Motor neuron (in vitro differentiated cells): ENCODE measurements around the gene LAGE3. TPM values are rescaled to one million over a fixed set of nuclear protein-coding genes. Genes with fewer than 3 reads are reported as not detected.

Experiments
- ATAC-seq, 8 experiments: fragments of 200-7000 bp; cut with Tn5 transposase; replicated peaks in 6 of 8; 2 replicates each; pipeline ENCODE4 v1.8.0; 2021; ENCODE audit warnings: mild to moderate bottlenecking in 8 of 8, moderate library complexity in 8 of 8
- H3K27ac ChIP-seq, 2 donors: fragments of 250-450 bp; sonication (Bioruptor Pico); 2 replicates each; pipeline ENCODE4 v1.9.0; 2021; ENCODE audit warnings: antibody characterized with exemption in 2 of 2, mild to moderate bottlenecking in 2 of 2, moderate library complexity in 1 of 2
- H3K4me1 ChIP-seq, 2 donors: fragments of 250-450 bp; sonication (Bioruptor Pico); replicated peaks in 1 of 2; 2 replicates each; pipeline ENCODE4 v1.6.1; 2021; ENCODE audit warnings: antibody characterized with exemption in 2 of 2, mild to moderate bottlenecking in 2 of 2, moderate library complexity in 1 of 2
- H3K4me3 ChIP-seq, 5 donors: fragments of 250-450 bp; sonication (Bioruptor Pico); 2 replicates each; pipeline ENCODE4 v1.9.0; 2021; ENCODE audit warnings: antibody characterized with exemption in 5 of 5, mild to moderate bottlenecking in 5 of 5, moderate library complexity in 4 of 5
- WGBS, 10 experiments: fragments of 450-650 bp; shearing (Covaris generic); methylation state at CpG; one replicate each; pipeline ENCODE4 v1.0.0; 2022; 5-methylcytosine and 5-hydroxymethylcytosine counted together
- in situ Hi-C, 9 experiments: fragments of 400-800 bp; cut with MboI; loops; one replicate each; pipeline ENCODE4 v1.15.0; 2021; ENCODE audit warnings: low sequenced_read_pairs in 9 of 9, low pct_unique_long_range_greater_than_20kb in 2 of 9; ENCODE audit not compliant: unreplicated experiment in 9 of 9
- total RNA-seq, 8 experiments: library from RNA; unstranded; fragments of 300-600 nt; gene quantifications; 2 replicates each; pipeline versions ENCODE4 v1.2.3 to v1.2.4, GENCODE V29; 2022

Gene LAGE3
- total RNA-seq, 8 experiments from 2014 or later = 22.7 to 58.2 (median 33.9) TPM

DNA sequence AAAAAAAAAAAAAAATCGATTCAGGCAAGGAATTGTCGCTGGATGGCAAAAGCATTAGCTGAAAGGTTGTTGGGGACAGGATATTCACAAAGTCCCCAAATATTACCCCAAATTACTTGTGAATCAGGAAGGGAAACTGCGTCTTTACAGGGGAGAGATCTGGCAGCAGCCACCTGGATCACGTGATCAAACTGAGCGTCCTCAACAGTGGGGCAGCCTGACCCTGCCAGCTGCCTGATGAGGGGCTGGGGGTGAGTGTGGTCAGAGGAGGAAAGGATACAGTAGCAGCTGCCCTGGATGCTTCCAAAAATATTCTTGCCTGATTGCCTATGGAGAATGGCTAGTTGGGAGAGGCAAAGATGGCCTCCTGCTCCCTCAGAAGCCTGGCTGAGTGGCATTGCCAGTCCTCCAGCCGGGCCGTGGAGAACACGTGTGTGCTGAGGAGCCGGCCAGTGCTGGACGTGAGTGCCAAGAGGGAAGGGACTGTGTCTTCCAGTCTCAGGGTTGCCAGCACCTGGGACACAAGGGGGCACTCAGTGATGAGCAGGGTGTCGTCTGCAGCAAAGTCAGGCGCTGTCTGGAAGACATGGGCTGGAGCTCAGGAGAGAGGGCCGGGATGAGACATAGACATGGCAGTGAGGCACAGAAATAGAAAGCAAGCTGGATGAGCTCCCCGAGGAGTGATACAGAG, 3.0 kb upstream of the LAGE3 start:
- 58 to 100% (median 89%) methylated on average over 1 to 6 of the region's 14 CpGs; no CpG with 5 or more reads in 7 of the 10 experiments for WGBS, 10 experiments
- peaks cover 20 to 22% of the 10 kb centered on the region in 2 donors for H3K4me1 ChIP-seq
- ATAC-seq = no peak
- H3K27ac ChIP-seq = no peak overlapping the region
- H3K4me3 ChIP-seq = no peak overlapping the region
- in situ Hi-C loops = no loop called here

DNA sequence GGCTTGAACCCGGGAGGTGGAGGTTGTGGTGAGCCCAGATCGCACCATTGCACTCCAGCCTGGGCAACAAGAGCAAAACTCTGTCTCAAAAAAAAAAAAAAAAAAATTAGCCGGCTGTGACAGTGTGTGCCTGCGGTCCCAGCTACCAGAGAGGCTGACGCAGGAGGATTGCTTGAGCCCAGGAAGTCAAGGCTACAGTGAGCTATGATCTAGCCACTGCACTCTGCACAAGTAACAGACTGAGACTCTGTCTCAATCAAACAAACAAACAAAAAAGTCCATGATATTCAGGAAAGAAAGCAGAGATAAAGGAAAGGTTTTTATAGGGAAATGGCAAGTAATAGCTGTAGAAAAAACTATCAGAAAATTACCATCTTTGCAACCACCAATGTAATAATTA, 2.1 kb upstream of the LAGE3 start:
- 39 to 100% (median 86%) methylated on average over 1 to 4 of the region's 5 CpGs; no CpG with 5 or more reads in 4 of the 10 experiments for WGBS, 10 experiments
- ATAC-seq = no peak
- in situ Hi-C loops = no loop called here

DNA sequence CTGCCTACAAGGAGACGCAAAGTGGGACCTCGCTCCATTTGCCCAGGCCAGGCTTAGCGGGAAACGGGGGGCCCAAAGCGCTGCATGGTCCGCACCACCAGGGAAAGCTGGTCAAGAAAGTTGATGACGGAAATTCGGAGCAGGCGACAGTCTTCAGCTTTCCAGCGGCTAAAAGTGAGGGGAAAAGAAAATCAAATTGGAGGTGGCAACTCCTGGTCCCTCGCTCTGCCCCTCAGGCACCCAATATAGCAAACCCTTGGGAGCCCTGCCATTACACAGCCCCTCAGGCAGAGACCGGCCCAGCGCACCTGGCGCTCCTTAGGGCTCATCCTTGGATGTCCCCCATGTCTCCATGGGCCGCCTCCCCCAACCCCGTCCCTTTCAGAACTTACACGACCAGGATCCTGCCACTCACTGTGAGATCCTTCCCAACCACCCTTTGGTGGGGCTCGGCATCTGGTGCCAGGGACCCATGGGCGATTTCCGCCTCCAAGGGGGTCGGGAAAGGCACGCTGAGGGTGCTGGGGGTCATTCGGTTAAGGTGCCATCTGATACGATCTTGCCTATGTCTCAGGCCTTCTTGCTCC, 1.1 kb downstream of the LAGE3 start:
- WGBS, 10 experiments = 71 to 100% (median 76%) methylated on average over 1 to 10 of the region's 24 CpGs; no CpG with 5 or more reads in 7 of the 10 experiments
- Histone ChIP-seq H3K4me3 (peak overlapping the region; percentile 36 to 48 (median 39)), H3K27ac (peak overlapping the region; percentile 66 to 94), H3K4me1 (peaks cover 4 to 9% of the 10 kb centered on the region in 2 donors)
- in situ Hi-C loops = no loop called here
- no peak for ATAC-seq

More for the DNA sequence above, 2.1 kb upstream of the LAGE3 start:
- Histone ChIP-seq H3K27ac (no peak overlapping the region), H3K4me3 (no peak overlapping the region), H3K4me1 (peaks cover 18 to 20% of the 10 kb centered on the region in 2 donors)

DNA sequence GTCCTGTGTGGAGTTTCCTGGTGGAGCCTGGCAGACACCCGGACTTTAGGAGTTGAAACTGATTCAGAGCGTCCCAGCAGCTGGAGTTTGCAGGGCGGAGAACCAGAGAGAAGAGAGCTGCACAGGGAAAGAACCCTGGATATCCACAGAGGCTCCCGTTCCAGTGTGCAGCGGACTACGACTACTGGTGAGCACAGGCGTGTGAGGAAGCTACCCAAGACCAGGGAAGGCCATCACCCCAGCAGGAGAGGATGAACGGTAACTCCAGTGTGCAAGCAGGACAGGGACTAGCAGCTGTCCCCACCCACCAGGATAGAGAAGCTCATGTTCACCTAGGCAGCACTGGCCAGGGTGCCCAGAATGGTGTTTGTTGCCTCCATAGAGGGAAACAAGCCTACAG, 2.3 kb downstream of the LAGE3 start:
- Histone ChIP-seq H3K27ac (no peak overlapping the region), H3K4me3 (no peak overlapping the region), H3K4me1 (peaks cover 4 to 9% of the 10 kb centered on the region in 2 donors)
- in situ Hi-C loops = no loop called here
- WGBS, 10 experiments = 60 to 96% (median 96%) methylated on average over 1 to 4 of the region's 8 CpGs; no CpG with 5 or more reads in 7 of the 10 experiments
- ATAC-seq = no peak

DNA sequence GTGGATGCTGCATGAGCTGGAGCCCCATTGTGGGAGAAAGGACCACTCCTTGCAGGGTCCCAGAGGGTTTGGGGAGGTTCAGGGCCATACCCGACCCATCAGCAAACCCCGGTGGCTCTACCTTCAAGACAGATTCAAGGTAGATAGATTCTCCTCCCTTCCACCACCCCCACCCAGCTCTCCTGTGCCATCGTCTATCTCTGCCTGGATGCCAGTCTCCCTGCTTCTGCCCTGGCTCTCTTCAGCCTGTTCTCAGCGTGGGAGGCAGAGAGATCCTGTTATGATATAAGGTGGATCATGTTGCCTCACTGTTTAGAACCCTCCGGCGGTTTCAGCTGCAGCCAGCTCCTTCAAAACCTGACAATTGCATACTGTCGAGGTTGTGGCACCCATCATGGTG, 5.4 kb downstream of the LAGE3 start:
- in situ Hi-C loops = no loop called here
- 60 to 67% methylated on average over 2 to 3 of the region's 7 CpGs; no CpG with 5 or more reads in 8 of the 10 experiments for WGBS, 10 experiments
- no peak for ATAC-seq
- Histone ChIP-seq H3K4me1 (peaks cover 4% of the 10 kb centered on the region in 2 donors), H3K4me3 (no peak overlapping the region), H3K27ac (no peak overlapping the region)

DNA sequence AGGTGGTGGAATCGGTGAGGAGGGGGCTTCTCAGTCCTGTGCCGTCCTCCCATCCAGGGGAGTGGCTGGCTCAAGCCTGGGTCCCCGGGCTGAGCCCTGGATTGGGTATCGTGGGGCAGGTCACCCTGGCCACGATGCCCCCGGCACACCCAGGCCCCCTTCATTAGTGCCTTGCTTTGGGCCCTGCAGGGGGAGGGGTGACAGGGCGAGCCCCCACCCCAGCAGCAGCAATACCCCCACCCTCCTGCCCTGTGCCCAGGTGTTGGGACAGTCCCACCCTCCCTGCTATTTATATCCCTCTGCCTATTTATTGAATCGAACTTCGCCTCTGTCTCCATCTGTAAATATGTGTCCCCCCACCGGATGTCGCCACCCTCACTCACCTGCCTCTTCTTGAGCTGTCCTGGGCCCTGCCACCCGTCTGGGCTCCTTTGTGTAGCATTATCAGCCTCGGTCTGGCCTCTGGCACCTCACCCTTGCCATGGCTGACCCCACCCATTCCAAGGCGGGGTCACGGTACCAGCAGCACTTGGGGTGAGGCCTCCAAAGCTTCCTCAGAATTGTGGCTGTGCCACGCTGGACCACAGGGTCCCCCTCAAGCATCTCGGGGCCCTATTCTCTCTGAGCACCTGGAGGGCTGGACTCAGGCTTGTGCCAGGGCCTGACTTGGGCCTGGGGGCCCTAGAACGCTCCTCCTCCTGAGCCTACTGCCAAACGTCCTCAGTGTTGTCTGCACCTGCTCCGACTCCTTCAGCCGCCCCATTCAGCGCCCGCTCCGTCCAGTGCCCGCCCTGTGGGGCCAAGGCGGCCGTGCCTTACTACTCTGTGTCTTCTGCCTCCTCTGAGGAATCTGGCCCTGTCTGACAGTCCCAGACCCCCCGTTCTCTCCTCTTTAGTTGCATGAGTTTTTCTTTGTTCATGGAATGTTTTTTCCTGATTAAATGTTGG, 6.1 kb downstream of the LAGE3 start:
- WGBS, 10 experiments = 40 to 80% (median 62%) methylated on average over 1 to 7 of the region's 28 CpGs; no CpG with 5 or more reads in 7 of the 10 experiments
- in situ Hi-C loops = no loop called here
- no peak overlapping the region for H3K27ac ChIP-seq
- no peak overlapping the region for H3K4me3 ChIP-seq
- ATAC-seq = peak in 3 of 8 experiments; percentile 15 to 26 (median 20)
- H3K4me1 ChIP-seq = peaks cover 3 to 4% of the 10 kb centered on the region in 2 donors

DNA sequence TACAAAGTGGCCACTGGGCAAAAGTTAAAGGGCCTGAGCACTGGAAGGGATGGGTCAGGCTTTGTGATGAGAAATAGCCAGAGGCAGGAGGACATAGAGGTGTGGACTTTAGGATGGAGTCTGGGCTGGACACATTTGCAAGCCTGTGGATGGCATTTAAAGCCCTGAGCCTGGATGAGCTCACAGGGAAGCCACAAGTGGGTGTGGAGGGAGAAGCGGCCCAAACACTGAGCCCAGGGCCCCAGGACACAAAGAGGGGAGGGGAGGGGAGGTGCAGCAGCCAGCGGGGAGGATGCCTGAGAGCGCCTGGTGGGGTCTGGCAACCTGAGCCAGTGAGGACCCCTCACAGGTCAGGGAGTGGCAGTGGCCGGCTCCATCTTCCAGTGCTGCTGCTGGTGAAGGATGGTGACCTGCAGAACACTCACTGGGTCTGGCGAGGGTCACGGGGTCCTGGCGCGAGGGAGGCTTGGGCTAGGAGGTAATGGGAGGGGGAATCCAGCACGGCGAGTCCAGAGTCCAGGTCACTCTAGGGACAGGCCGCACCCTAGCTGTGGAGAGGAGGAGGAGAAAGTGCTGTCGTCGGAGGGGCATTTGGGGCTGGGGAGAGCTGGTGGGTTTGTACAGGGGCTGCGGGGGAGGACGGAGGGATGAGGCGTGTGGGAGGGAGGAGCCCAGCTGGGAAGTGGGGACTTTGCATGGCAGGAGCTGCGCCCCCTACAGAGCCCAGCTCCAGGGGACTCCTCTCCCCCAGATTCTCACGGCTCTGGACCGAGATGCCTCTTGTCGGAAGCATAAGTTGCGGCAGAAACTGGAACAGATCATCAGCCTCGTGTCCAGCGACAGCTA, 7.0 kb downstream of the LAGE3 start:
- no CpG with 5 or more reads among the region's 23 CpGs for WGBS, 10 experiments

DNA sequence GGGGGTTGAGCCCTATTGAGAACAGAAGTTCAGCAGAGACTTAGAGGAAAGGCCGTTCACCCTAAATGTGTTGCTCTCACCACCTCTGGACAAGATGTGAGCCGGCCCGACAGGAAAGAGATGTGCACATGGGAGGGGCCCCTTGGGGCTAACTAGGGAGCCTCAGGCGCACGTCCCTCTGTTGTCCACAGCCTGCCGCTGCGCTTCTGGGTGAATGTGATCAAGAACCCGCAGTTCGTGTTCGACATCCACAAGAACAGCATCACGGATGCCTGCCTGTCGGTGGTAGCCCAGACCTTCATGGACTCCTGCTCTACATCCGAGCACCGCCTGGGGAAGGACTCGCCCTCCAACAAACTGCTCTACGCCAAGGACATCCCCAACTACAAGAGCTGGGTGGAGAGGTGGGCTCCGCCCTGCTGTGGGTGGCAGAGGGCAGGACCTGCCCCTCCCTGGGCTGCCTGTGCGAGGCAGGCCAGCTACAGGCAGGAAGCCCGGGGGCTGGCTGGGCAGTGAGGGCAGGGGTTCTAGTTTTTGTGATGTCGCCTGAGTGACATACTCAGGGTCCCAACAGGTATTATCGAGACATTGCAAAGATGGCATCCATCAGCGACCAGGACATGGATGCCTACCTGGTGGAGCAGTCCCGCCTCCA, 8.0 kb downstream of the LAGE3 start:
- no peak overlapping the region for H3K27ac ChIP-seq

More for the DNA sequence above, 7.0 kb downstream of the LAGE3 start:
- Histone ChIP-seq H3K4me1 (no peaks in the 10 kb centered on the region), H3K27ac (no peak overlapping the region), H3K4me3 (no peak overlapping the region)
- in situ Hi-C loops = no loop called here
- ATAC-seq = peak in 5 of 8 experiments; percentile 6 to 87 (median 19)

DNA sequence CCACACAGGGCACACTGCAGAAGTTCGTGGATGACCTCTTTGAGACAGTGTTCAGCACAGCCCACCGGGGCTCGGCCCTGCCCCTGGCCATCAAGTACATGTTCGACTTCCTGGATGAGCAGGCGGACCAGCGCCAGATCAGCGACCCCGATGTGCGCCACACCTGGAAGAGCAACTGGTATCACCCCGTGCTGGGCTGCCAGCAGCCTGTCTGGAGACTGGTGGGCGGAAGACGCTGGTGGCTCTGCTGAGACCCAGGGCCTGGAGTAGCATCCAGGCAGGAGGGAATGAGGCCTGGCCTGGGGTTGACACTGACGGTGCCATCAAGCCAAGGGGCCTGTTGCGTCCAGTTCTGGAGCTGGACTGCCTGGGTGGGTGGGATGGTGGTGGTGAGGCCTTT, 8.6 kb downstream of the LAGE3 start:
- WGBS, 10 experiments = 95% methylated on average over 4 of the region's 14 CpGs; no CpG with 5 or more reads in 9 of the 10 experiments
- no peak for ATAC-seq
- Histone ChIP-seq H3K27ac (no peak overlapping the region), H3K4me1 (no peaks in the 10 kb centered on the region), H3K4me3 (no peak overlapping the region)
- in situ Hi-C loops = no loop called here

More for the DNA sequence above, 8.0 kb downstream of the LAGE3 start:
- Histone ChIP-seq H3K4me3 (no peak overlapping the region), H3K4me1 (no peaks in the 10 kb centered on the region)
- in situ Hi-C loops = no loop called here
- WGBS, 10 experiments = 60 to 80% methylated on average over 1 of the region's 23 CpGs; no CpG with 5 or more reads in 8 of the 10 experiments
- ATAC-seq = no peak

DNA sequence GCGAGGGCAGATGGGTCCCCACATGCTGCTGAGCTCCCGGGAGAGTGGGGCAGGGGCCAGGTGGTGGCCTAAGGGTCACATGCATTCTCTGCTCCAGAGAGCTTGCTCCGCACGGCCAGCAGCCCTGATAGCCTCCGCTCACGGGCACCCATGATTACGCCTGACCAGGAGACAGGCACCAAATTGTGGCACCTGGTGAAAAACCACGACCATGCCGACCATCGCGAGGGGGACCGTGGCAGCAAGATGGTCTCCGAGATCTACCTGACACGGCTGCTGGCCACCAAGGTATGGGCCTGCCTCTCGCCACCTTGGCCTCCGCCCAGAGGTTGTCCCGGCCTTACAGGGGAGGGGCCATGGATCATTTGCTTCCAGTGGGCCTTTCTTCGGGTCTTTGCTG, 9.2 kb downstream of the LAGE3 start:
- H3K27ac ChIP-seq = no peak overlapping the region
- in situ Hi-C loops = no loop called here
- H3K4me1 ChIP-seq = no peaks in the 10 kb centered on the region
- H3K4me3 ChIP-seq = no peak overlapping the region
- WGBS, 10 experiments = 85 to 91% methylated on average over 4 to 7 of the region's 18 CpGs; no CpG with 5 or more reads in 8 of the 10 experiments
- no peak for ATAC-seq

DNA sequence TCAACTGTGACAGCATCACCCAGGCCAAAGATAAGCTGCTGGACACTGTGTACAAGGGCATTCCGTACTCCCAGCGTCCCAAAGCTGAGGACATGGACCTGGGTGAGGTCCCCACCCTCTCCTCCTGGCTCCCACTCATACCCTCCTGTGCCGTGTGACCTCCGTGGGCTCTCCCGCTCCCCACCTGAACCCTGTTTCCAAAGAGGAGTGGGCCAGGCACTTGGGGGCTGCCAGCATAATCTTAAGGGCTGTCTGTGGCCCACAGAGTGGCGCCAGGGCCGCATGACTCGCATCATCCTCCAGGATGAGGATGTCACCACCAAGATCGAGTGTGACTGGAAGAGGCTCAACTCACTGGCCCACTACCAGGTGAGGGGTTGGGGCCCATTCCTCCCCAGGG, 10.0 kb downstream of the LAGE3 start:
- in situ Hi-C loops = no loop called here
- H3K4me1 ChIP-seq = no peaks in the 10 kb centered on the region
- H3K4me3 ChIP-seq = no peak overlapping the region
- WGBS, 10 experiments = 100% methylated on average over 1 of the region's 9 CpGs; no CpG with 5 or more reads in 9 of the 10 experiments
- no peak for ATAC-seq
- no peak overlapping the region for H3K27ac ChIP-seq

DNA sequence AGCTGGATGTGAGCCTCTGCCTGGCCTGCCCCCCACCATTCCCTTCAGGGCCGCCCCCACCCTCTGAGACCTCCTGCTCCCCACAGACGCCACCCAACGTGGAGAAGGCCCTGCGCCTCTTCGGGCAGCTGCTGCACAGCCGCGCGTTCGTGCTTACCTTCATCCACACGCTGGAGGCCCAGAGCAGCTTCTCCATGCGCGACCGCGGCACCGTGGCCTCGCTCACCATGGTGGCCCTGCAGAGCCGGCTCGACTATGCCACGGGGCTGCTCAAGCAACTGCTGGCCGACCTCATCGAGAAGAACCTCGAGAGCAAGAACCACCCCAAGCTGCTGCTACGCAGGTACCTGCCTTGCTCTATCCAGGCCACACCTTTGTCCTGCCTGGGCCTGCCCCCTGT, 10.9 kb downstream of the LAGE3 start:
- H3K4me1 ChIP-seq = no peaks in the 10 kb centered on the region
- no CpG with 5 or more reads among the region's 23 CpGs for WGBS, 10 experiments
- H3K4me3 ChIP-seq = no peak overlapping the region
- in situ Hi-C loops = no loop called here
- no peak for ATAC-seq
- no peak overlapping the region for H3K27ac ChIP-seq
